H1 (cell line): ENCODE results near the gene STAG2. TPM values are rescaled to one million over a fixed set of nuclear protein-coding genes. Genes with fewer than 3 reads are reported as not detected.

Experiments used
- CTCF ChIA-PET: fragments of 300-600 bp; sonication (Branson Sonifier 250); formaldehyde crosslinking; loops from one replicate; lab custom pipeline; 2021; ENCODE audit not compliant: partially characterized antibody; lab: Charles Lee
- POLR2A ChIA-PET: fragments of 300-600 bp; sonication (Branson Sonifier 250); formaldehyde crosslinking; loops from one replicate; lab custom pipeline; 2021; ENCODE audit warnings: inconsistent platforms; ENCODE audit not compliant: partially characterized antibody; lab: Charles Lee
- DNase-seq, 2 experiments: peaks; one replicate each; pipeline versions ENCODE4 v3.0.0 to v3.0.0-alpha.2; 2010 to 2022; ENCODE audit warnings: low spot score in 2 of 2, low read depth in 1 of 2, mixed read lengths in 1 of 2
- FAIRE-seq: peaks from 2 replicates; lab custom pipeline; 2011; peaks lifted over from hg19 to GRCh38; lab: Jason Lieb, UNC
- H2AFZ ChIP-seq: 2 replicates; pipeline ENCODE4 v1.8.1; 2012; ENCODE audit warnings: low read length, inconsistent platforms
- H2AK5ac ChIP-seq: 2 replicates; pipeline ENCODE4 v1.6.1; 2013; ENCODE audit warnings: low read depth, low read length
- H2BK120ac ChIP-seq: replicated peaks from 2 replicates; pipeline ENCODE3; 2013; ENCODE audit warnings: low read depth, low read length, inconsistent platforms
- H2BK12ac ChIP-seq: 2 replicates; pipeline ENCODE4 v1.6.1; 2013; ENCODE audit warnings: low read depth, low read length
- H2BK15ac ChIP-seq: 2 replicates; pipeline ENCODE4 v1.6.1; 2013; ENCODE audit warnings: low read length
- H2BK20ac ChIP-seq: 2 replicates; pipeline ENCODE4 v1.6.1; 2013; ENCODE audit warnings: low read length
- H2BK5ac ChIP-seq: 2 replicates; pipeline ENCODE4 v1.6.1; 2013; ENCODE audit warnings: low read depth, low read length
- H3K14ac ChIP-seq: 2 replicates; pipeline ENCODE4 v1.6.1; 2013; ENCODE audit warnings: inconsistent platforms; ENCODE audit not compliant: insufficient read length
- H3K18ac ChIP-seq: 2 replicates; pipeline ENCODE4 v1.6.1; 2013; ENCODE audit warnings: low read length; ENCODE audit errors: extremely low read depth
- H3K23ac ChIP-seq: 2 replicates; pipeline ENCODE4 v1.6.1; 2013; ENCODE audit warnings: inconsistent platforms; ENCODE audit not compliant: insufficient read length
- H3K23me2 ChIP-seq: 2 replicates; pipeline ENCODE4 v1.6.1; 2013; ENCODE audit warnings: low read depth, low read length
- H3K27ac ChIP-seq: 2 replicates; pipeline ENCODE4 v1.6.1; 2011; ENCODE audit warnings: low read depth, low read length, inconsistent platforms
- H3K27me3 ChIP-seq, 4 experiments: replicated peaks in 1 of 4; 1 replicate in 1 of 4; 2 replicates in 3 of 4; pipeline versions ENCODE4 v1.6.1 to v1.8.1; 2011 to 2013; ENCODE audit warnings: low read length in 3 of 4, mild to moderate bottlenecking in 3 of 4, inconsistent platforms in 2 of 4, mixed read lengths in 2 of 4, moderate library complexity in 1 of 4; ENCODE audit not compliant: control insufficient read depth in 3 of 4, insufficient read depth in 3 of 4; ENCODE audit errors: extremely low read depth in 1 of 4
- H3K36me3 ChIP-seq, 4 experiments: 2 replicates each; pipeline versions ENCODE4 v1.6.1 to v1.8.1; 2011 to 2013; ENCODE audit warnings: mild to moderate bottlenecking in 4 of 4, low read length in 3 of 4, moderate library complexity in 2 of 4, control low read depth in 1 of 4, inconsistent platforms in 1 of 4; ENCODE audit not compliant: insufficient read depth in 4 of 4, control insufficient read depth in 2 of 4
- H3K4ac ChIP-seq: replicated peaks from 2 replicates; pipeline ENCODE3; 2013; ENCODE audit warnings: low read length, low read depth, mixed read lengths, inconsistent platforms; ENCODE audit not compliant: insufficient read length
- H3K4me1 ChIP-seq, 4 experiments: replicated peaks in 1 of 4; 1 replicate in 1 of 4; 2 replicates in 3 of 4; pipeline versions ENCODE4 v1.6.1 to v1.8.1; 2011 to 2013; ENCODE audit warnings: low read length in 3 of 4, inconsistent platforms in 2 of 4, mixed read lengths in 1 of 4; ENCODE audit not compliant: insufficient read depth in 4 of 4, control insufficient read depth in 3 of 4
- H3K4me2 ChIP-seq, 2 experiments: 2 replicates each; pipeline versions ENCODE4 v1.6.1 to v1.8.1; 2011 to 2013; ENCODE audit warnings: low read depth in 2 of 2, low read length in 2 of 2, control low read depth in 1 of 2, inconsistent platforms in 1 of 2, mild to moderate bottlenecking in 1 of 2; ENCODE audit not compliant: insufficient read depth in 1 of 2
- H3K4me3 ChIP-seq, 4 experiments: fragments of 200-600, 300-600 bp in 1 of 4; sonication (generic), shearing (Covaris generic), sonication (Bioruptor Twin) in 1 of 4; 2 replicates each; pipeline versions ENCODE4 v1.5.1 to v1.8.1; 2011 to 2016; ENCODE audit warnings: low read length in 4 of 4, low read depth in 3 of 4, control low read depth in 2 of 4, inconsistent platforms in 2 of 4, mild to moderate bottlenecking in 2 of 4, mixed read lengths in 1 of 4, moderate library complexity in 1 of 4; ENCODE audit not compliant: insufficient read depth in 2 of 4; ENCODE audit errors: extremely low read depth in 1 of 4
- H3K56ac ChIP-seq: replicated peaks from 2 replicates; pipeline ENCODE3; 2013; ENCODE audit warnings: low read depth, mild to moderate bottlenecking, mixed read lengths, low read length, inconsistent platforms; ENCODE audit not compliant: insufficient read length
- H3K79me1 ChIP-seq: 2 replicates; pipeline ENCODE4 v1.6.1; 2013; ENCODE audit warnings: low read depth, low read length, control low read depth
- H3K79me2 ChIP-seq, 2 experiments: 2 replicates each; pipeline versions ENCODE4 v1.6.1 to v1.8.1; 2012 to 2013; ENCODE audit warnings: low read length in 2 of 2, mild to moderate bottlenecking in 2 of 2, inconsistent platforms in 1 of 2; ENCODE audit not compliant: insufficient read depth in 2 of 2, control insufficient read depth in 1 of 2
- H3K9ac ChIP-seq, 4 experiments: replicated peaks in 1 of 4; 1 replicate in 1 of 4; 2 replicates in 3 of 4; pipeline versions ENCODE4 v1.6.1 to v1.8.1; 2011 to 2013; ENCODE audit warnings: low read depth in 3 of 4, low read length in 3 of 4, control low read depth in 2 of 4, mild to moderate bottlenecking in 2 of 4, moderate library complexity in 2 of 4, inconsistent platforms in 1 of 4; ENCODE audit errors: extremely low read depth in 1 of 4
- H3K9me3 ChIP-seq, 2 experiments: 2 replicates each; pipeline versions ENCODE4 v1.6.1 to v1.8.1; 2012 to 2013; ENCODE audit warnings: mild to moderate bottlenecking in 2 of 2, moderate library complexity in 2 of 2, control low read depth in 1 of 2, inconsistent platforms in 1 of 2, low read depth in 1 of 2, low read length in 1 of 2, mixed read lengths in 1 of 2; ENCODE audit not compliant: insufficient read depth in 2 of 2
- H4K20me1 ChIP-seq, 2 experiments: replicated peaks in 1 of 2; 2 replicates each; pipeline versions ENCODE3 to v1.8.1; 2011 to 2013; ENCODE audit warnings: inconsistent platforms in 2 of 2, low read length in 2 of 2, mild to moderate bottlenecking in 1 of 2; ENCODE audit not compliant: insufficient read depth in 2 of 2, control insufficient read depth in 1 of 2
- H4K5ac ChIP-seq: 2 replicates; pipeline ENCODE4 v1.6.1; 2013; ENCODE audit warnings: low read length, low read depth, mixed read lengths, inconsistent platforms; ENCODE audit not compliant: insufficient read length
- H4K8ac ChIP-seq: 2 replicates; pipeline ENCODE4 v1.8.0; 2013; ENCODE audit warnings: mild to moderate bottlenecking, moderate library complexity, low read length, inconsistent platforms; ENCODE audit not compliant: insufficient read depth; ENCODE audit errors: extremely low read depth
- H4K91ac ChIP-seq: replicated peaks from 2 replicates; pipeline ENCODE3; 2013; ENCODE audit warnings: low read length, mixed read lengths, inconsistent platforms; ENCODE audit not compliant: insufficient read length
- BACH1 ChIP-seq: IDR thresholded peaks from 2 replicates; pipeline ENCODE4 v1.6.1; 2012; ENCODE audit warnings: low read length, improper control_type of control experiment
- BCL11A ChIP-seq, 2 experiments: IDR thresholded peaks; one replicate each; pipeline ENCODE4 v1.6.1; 2011; ENCODE audit warnings: low read depth in 2 of 2, low read length in 2 of 2, mild to moderate bottlenecking in 2 of 2
- KDM5A ChIP-seq: fragments of 200-600 bp; IDR thresholded peaks from 2 replicates; pipeline ENCODE4 v1.7.1; 2012; ENCODE audit warnings: mild to moderate bottlenecking, low read length, inconsistent platforms, mixed read lengths
- SAP30 ChIP-seq: fragments of 300-600 bp; sonication (generic); IDR thresholded peaks from 2 replicates; pipeline ENCODE4 v1.7.1; 2012; ENCODE audit warnings: low read length, moderate library complexity, mild to moderate bottlenecking, inconsistent platforms; ENCODE audit not compliant: insufficient read depth, insufficient replicate concordance
- WGBS, 2 experiments: shearing (Covaris generic) in 1 of 2; methylation state at CpG; one replicate each; pipeline versions ENCODE4 v1.1.6 to v1.1.7; 2013 to 2015; ENCODE audit warnings: low lambda C conversion rate in 2 of 2, mixed read lengths in 2 of 2, inconsistent platforms in 1 of 2, low coverage in 1 of 2, missing lambda C conversion rate in 1 of 2; ENCODE audit not compliant: insufficient replicate concordance in 2 of 2, insufficient coverage in 1 of 2, insufficient read length in 1 of 2; ENCODE audit errors: extremely low coverage in 1 of 2, missing lambda C conversion rate in 1 of 2; 5-methylcytosine and 5-hydroxymethylcytosine counted together
- polyA plus RNA-seq, 7 experiments: library from polyadenylated mRNA; depleted of rRNA in 3 of 7; stranded (reverse) in 5 of 7; unstranded in 2 of 7; fragments of >200 nt in 5 of 7; fragments of 200-250 nt in 2 of 7; gene quantifications; 1 replicate in 5 of 7; 2 replicates in 1 of 7; 4 replicates in 1 of 7; pipeline versions ENCODE4 v1.2.1 to v1.2.3, GENCODE V29; 2011 to 2013; ENCODE audit warnings: missing spikeins in 2 of 7, mixed read lengths in 2 of 7
- total RNA-seq: library from RNA; stranded (reverse); fragmentation: NEBNext Ultra II Directional; extraction: Animal tissue kit (Norgen Biotek cat#: 25700); gene quantifications from 2 replicates; pipeline ENCODE4 v1.2.1, GENCODE V29; 2021

Gene STAG2
- total and polyA plus RNA-seq, 2 of the 8 experiments (the other 6 are each of a cell fraction or from before 2014, with no cell fraction given), result 20.3 to 94.9 TPM

GRCh38 chrX:123949846-123950245 lies 11.7 kb upstream of the STAG2 start:
- Histone ChIP-seq H2AFZ (no peak overlapping the region), H3K27ac (no peak overlapping the region), H3K56ac (no peak overlapping the region), H3K79me1 (no peaks in the 10 kb centered on the region), H3K18ac (no peak overlapping the region), H2BK12ac (no peak overlapping the region), H4K91ac (no peak overlapping the region), H2BK15ac (no peak overlapping the region), H3K23me2 (no peaks in the 10 kb centered on the region), H3K4me1 (no peaks in the 10 kb centered on the region), H3K14ac (no peak overlapping the region), H4K5ac (no peak overlapping the region), H3K79me2 (no peaks in the 10 kb centered on the region), H3K4me2 (no peak overlapping the region), H3K36me3 (no peaks in the 10 kb centered on the region), H3K9me3 (no peaks in the 10 kb centered on the region), H4K20me1 (no peaks in the 10 kb centered on the region), H4K8ac (no peak overlapping the region), H3K4me3 (no peak overlapping the region), H2BK20ac (no peak overlapping the region), H2BK120ac (no peak overlapping the region), H3K27me3 (no peaks in the 10 kb centered on the region), H3K23ac (no peak overlapping the region), H3K9ac (no peak overlapping the region), H2BK5ac (no peak overlapping the region), H2AK5ac (no peak overlapping the region), H3K4ac (no peak overlapping the region)
- ChIA-PET CTCF (no interaction called here), POLR2A (no interaction called here)
- no peak for FAIRE-seq
- 75% methylated on average over 2 of the region's 2 CpGs; no CpG with 5 or more reads in 1 of the 2 experiments for WGBS, 2 experiments
- no peak for DNase-seq
- TF ChIP-seq KDM5A, result no peak
- TF ChIP-seq SAP30, result no peak
- TF ChIP-seq BCL11A (IDR thresholded peaks at IDR 0.05; ENCODE audit: low read depth in 2 of 2, low read length in 2 of 2), result no peak
- no peak for TF ChIP-seq BACH1
